HepG2 (cell line): ENCODE results near the gene ADGRG1. TPM values are rescaled to one million over a fixed set of nuclear protein-coding genes. Genes with fewer than 3 reads are reported as not detected.

Experiments used
- ATF2 ChIP-seq: sonication (generic); formaldehyde crosslinking; IDR thresholded peaks from 2 replicates; pipeline ENCODE4 v1.4.0; 2020; ENCODE audit warnings: missing genetic modification reagents
- HDAC1 ChIP-seq: sonication (generic); formaldehyde crosslinking; IDR thresholded peaks from 2 replicates; pipeline ENCODE4 v1.5.1; 2020; ENCODE audit warnings: mild to moderate bottlenecking, missing genetic modification reagents
- HES4 ChIP-seq: sonication (generic); formaldehyde crosslinking; IDR thresholded peaks from 2 replicates; pipeline ENCODE4 v1.9.0; 2021; ENCODE audit warnings: mild to moderate bottlenecking, missing genetic modification reagents, borderline replicate concordance
- MIXL1 ChIP-seq: IDR thresholded peaks from 2 replicates; pipeline ENCODE4 v1.6.1; 2016
- MTERF4 ChIP-seq: sonication (generic); formaldehyde crosslinking; IDR thresholded peaks from 2 replicates; pipeline ENCODE4 v1.8.0; 2023; ENCODE audit warnings: mild to moderate bottlenecking, missing genetic modification reagents
- RFX3 ChIP-seq: IDR thresholded peaks from 2 replicates; pipeline ENCODE4 v1.6.1; 2016; ENCODE audit warnings: missing biosample characterization, missing genetic modification reagents
- SCMH1 ChIP-seq: sonication (generic); formaldehyde crosslinking; IDR thresholded peaks from 2 replicates; pipeline ENCODE4 v1.9.0; 2021; ENCODE audit warnings: missing genetic modification reagents, mild to moderate bottlenecking, borderline replicate concordance
- SNRNP70 ChIP-seq: fragments of 200-400 bp; formaldehyde crosslinking; IDR thresholded peaks from 2 replicates; pipeline ENCODE4 v1.6.1; 2017; ENCODE audit warnings: mild to moderate bottlenecking, low read depth, low read length, moderate library complexity
- TEF ChIP-seq: sonication (generic); formaldehyde crosslinking; IDR thresholded peaks from 2 replicates; pipeline ENCODE4 v1.5.0; 2020; ENCODE audit warnings: missing genetic modification reagents
- ZHX1 ChIP-seq: sonication (generic); formaldehyde crosslinking; IDR thresholded peaks from 2 replicates; pipeline ENCODE4 v1.8.1; 2022; ENCODE audit warnings: low read depth, mild to moderate bottlenecking, missing genetic modification reagents
- ZNF138 ChIP-seq: sonication (generic); formaldehyde crosslinking; IDR thresholded peaks from 2 replicates; pipeline ENCODE4 v1.5.0; 2020; ENCODE audit warnings: mild to moderate bottlenecking, low read depth, missing genetic modification reagents
- ZNF207 ChIP-seq: fragments of 450-650 bp; IDR thresholded peaks from 2 replicates; pipeline ENCODE4 v1.6.1; 2016; ENCODE audit warnings: antibody characterized with exemption, borderline replicate concordance
- ZNF609 ChIP-seq: sonication (generic); formaldehyde crosslinking; IDR thresholded peaks from 2 replicates; pipeline ENCODE4 v1.4.0; 2020; ENCODE audit warnings: mild to moderate bottlenecking, missing genetic modification reagents, borderline replicate concordance
- ZNF614 ChIP-seq: IDR thresholded peaks from 2 replicates; pipeline ENCODE4 v1.6.1; 2018; ENCODE audit warnings: missing biosample characterization, missing genetic modification reagents, inconsistent platforms, borderline replicate concordance
- ZSCAN9 ChIP-seq: IDR thresholded peaks from 2 replicates; pipeline ENCODE4 v1.6.1; 2016; ENCODE audit warnings: borderline replicate concordance
- polyA plus RNA-seq, 8 experiments: library from polyadenylated mRNA; depleted of rRNA in 3 of 8; stranded (reverse) in 7 of 8; unstranded in 1 of 8; fragments of >200 nt; fragmentation: Illumina TruSeq in 4 of 8; extraction: Trizol in 4 of 8; gene quantifications; 2 replicates each; pipeline versions ENCODE4 v1.2.1 to v1.2.3, GENCODE V29; 2011 to 2016; ENCODE audit warnings: low read depth in 4 of 8, missing spikeins in 1 of 8, mixed read lengths in 1 of 8; ENCODE audit not compliant: insufficient read depth in 1 of 8
- total RNA-seq, 5 experiments: library from RNA; depleted of rRNA; stranded (reverse); fragments of >200 nt; fragmentation: Illumina TruSeq; extraction: Trizol; gene quantifications; 2 replicates each; pipeline ENCODE4 v1.2.3, GENCODE V29; 2016; ENCODE audit warnings: low read depth in 1 of 5

The ADGRG1 gene
- total and polyA plus RNA-seq, 2 of the 13 experiments (the other 11 are each of a cell fraction or from before 2014, with no cell fraction given): 2.7 to 5.9 TPM

- TF ChIP-seq ZNF609 (CRISPR knock-in tag) (peak; percentile 76; the same call in 1 of the 2 replicates), RFX3 (CRISPR knock-in tag) (no peak), SNRNP70 (no peak), MIXL1 (CRISPR knock-in tag) (peak; percentile 77; the same call in 1 of the 2 replicates), ZNF207 (no peak), ZSCAN9 (no peak), ZHX1 (CRISPR knock-in tag) (peak; percentile 43; the same call in 1 of the 2 replicates), TEF (CRISPR knock-in tag) (no peak), HES4 (no peak), ZNF138 (no peak), ZNF614 (CRISPR knock-in tag) (no peak; the same call in 1 of the 2 replicates), SCMH1 (no peak), MTERF4 (CRISPR knock-in tag) (no peak), ATF2 (CRISPR knock-in tag) (0 out of 2 replicates have a peak, but pooled peaks have one; percentile 63), HDAC1 (CRISPR knock-in tag) (peak; percentile 63)
These were observed 75.8 kb downstream of the ADGRG1 start (continued) for GRCh38 chr16:57704011-57704904.
